Endothelial cell of umbilical vein (primary cell): ENCODE data around the gene ABCA3.

ENCODE experiments used
- POLR2AphosphoS5 ChIP-seq: IDR thresholded peaks from 2 replicates; pipeline ENCODE4 v1.6.1; 2012; ENCODE audit warnings: low read depth, mild to moderate bottlenecking, control low read depth, low read length, moderate library complexity; ENCODE audit not compliant: insufficient read depth
- TF ChIP-seq, protein P1 (sequence below), 2 donors: IDR thresholded peaks; 1 replicate in 1 of 2; 2 replicates in 1 of 2; pipeline ENCODE4 v1.5.1; 2011; ENCODE audit warnings: low read length in 2 of 2, mild to moderate bottlenecking in 2 of 2, moderate library complexity in 2 of 2, control low read depth in 1 of 2, inconsistent platforms in 1 of 2, low read depth in 1 of 2; ENCODE audit not compliant: insufficient read depth in 1 of 2; ENCODE audit errors: extremely low read depth in 1 of 2

DNA sequence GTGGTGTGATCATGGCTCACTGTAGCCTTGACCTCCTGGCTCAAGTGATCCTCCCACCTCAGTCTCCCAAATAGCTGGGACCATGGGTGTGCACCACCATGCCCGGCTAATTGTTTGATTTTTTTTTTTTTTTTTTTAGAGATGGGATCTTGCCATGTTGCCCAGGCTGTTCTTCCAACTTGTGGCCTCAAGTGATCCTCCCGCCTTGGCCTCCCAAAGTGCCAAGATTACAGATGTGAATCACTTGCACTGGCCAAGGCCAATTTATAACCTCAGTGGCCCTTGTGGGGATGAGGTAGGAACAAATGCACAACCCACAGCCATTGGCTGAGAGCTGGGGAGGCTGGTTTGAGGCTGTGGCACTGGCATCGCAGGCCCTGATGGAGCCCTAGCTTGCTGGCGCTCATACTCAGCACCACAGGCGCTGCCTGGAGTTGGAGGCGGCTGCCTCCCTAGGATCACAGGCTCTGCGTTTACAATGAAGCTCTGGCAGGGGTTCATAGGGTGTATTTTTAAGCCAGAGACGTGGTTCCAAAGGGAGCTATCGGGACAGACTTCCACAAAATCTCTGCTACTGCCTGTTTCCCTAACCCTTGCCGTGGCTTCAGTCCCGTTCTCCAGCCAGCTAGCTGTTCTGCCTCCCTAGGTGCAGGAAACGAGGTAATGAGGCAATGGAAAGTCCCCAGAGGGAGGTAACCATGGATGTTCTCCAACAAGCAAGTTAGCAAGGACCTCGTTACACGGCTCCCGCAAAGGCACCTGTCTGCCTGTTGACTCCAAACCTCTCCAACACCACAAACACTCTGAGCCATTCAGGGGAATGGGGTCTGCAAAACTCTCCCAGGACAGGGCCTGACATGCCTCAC lies 2.9 kb downstream of the ABCA3 start:
- TF ChIP-seq, protein P1, sequence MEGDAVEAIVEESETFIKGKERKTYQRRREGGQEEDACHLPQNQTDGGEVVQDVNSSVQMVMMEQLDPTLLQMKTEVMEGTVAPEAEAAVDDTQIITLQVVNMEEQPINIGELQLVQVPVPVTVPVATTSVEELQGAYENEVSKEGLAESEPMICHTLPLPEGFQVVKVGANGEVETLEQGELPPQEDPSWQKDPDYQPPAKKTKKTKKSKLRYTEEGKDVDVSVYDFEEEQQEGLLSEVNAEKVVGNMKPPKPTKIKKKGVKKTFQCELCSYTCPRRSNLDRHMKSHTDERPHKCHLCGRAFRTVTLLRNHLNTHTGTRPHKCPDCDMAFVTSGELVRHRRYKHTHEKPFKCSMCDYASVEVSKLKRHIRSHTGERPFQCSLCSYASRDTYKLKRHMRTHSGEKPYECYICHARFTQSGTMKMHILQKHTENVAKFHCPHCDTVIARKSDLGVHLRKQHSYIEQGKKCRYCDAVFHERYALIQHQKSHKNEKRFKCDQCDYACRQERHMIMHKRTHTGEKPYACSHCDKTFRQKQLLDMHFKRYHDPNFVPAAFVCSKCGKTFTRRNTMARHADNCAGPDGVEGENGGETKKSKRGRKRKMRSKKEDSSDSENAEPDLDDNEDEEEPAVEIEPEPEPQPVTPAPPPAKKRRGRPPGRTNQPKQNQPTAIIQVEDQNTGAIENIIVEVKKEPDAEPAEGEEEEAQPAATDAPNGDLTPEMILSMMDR (IDR thresholded peaks at IDR 0.05; ENCODE audit: extremely low read depth in 1 of 2, insufficient read depth in 1 of 2, low read depth in 1 of 2, low read length in 2 of 2): no peak
- no peak for TF ChIP-seq POLR2AphosphoS5
